ENCODE data around the gene UBE2Q1.

GRCh38 chr1:154565876-154566275 is 7.4 kb upstream of the UBE2Q1 start:
- TF ChIP-seq, protein P1, sequence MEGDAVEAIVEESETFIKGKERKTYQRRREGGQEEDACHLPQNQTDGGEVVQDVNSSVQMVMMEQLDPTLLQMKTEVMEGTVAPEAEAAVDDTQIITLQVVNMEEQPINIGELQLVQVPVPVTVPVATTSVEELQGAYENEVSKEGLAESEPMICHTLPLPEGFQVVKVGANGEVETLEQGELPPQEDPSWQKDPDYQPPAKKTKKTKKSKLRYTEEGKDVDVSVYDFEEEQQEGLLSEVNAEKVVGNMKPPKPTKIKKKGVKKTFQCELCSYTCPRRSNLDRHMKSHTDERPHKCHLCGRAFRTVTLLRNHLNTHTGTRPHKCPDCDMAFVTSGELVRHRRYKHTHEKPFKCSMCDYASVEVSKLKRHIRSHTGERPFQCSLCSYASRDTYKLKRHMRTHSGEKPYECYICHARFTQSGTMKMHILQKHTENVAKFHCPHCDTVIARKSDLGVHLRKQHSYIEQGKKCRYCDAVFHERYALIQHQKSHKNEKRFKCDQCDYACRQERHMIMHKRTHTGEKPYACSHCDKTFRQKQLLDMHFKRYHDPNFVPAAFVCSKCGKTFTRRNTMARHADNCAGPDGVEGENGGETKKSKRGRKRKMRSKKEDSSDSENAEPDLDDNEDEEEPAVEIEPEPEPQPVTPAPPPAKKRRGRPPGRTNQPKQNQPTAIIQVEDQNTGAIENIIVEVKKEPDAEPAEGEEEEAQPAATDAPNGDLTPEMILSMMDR (conservative IDR thresholded peaks at IDR 0.05; ENCODE audit: low read depth, low read length): no peak
- TF ChIP-seq MAFK (IDR thresholded peaks at IDR 0.05; ENCODE audit: low read depth, low read length): no peak
- no peak for TF ChIP-seq RAD21 (IDR thresholded peaks at IDR 0.05; ENCODE audit: low read length)
- no peak for TF ChIP-seq RCOR1 (IDR thresholded peaks at IDR 0.05; ENCODE audit: insufficient replicate concordance, low read length)
- no peak for TF ChIP-seq RFX5 (IDR thresholded peaks at IDR 0.05; ENCODE audit: low read depth, low read length)
- no peak for TF ChIP-seq POLR2A (IDR thresholded peaks at IDR 0.05; ENCODE audit: low read depth, low read length)
- TF ChIP-seq CHD1 (IDR thresholded peaks at IDR 0.05; ENCODE audit: low read depth, low read length): no peak
- TF ChIP-seq SMC3 (IDR thresholded peaks at IDR 0.05; ENCODE audit: low read depth, low read length): no peak
- TF ChIP-seq MAZ (IDR thresholded peaks at IDR 0.05; ENCODE audit: borderline replicate concordance, low read depth, low read length): no peak
- TF ChIP-seq, protein P2, sequence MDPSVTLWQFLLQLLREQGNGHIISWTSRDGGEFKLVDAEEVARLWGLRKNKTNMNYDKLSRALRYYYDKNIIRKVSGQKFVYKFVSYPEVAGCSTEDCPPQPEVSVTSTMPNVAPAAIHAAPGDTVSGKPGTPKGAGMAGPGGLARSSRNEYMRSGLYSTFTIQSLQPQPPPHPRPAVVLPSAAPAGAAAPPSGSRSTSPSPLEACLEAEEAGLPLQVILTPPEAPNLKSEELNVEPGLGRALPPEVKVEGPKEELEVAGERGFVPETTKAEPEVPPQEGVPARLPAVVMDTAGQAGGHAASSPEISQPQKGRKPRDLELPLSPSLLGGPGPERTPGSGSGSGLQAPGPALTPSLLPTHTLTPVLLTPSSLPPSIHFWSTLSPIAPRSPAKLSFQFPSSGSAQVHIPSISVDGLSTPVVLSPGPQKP (IDR thresholded peaks at IDR 0.05; ENCODE audit: borderline replicate concordance, low read depth, low read length): no peak
- TF ChIP-seq CEBPB (IDR thresholded peaks at IDR 0.05; ENCODE audit: low read depth, low read length): no peak
- TF ChIP-seq BHLHE40 (IDR thresholded peaks at IDR 0.05; ENCODE audit: low read depth, low read length): no peak
- no peak for TF ChIP-seq NFE2L2 (IDR thresholded peaks at IDR 0.05; ENCODE audit: low read depth, low read length)

Measured in IMR-90 (cell line).